ENCODE results near the gene CDH13.

Gene CDH13

GRCh38 chr16:83743720-83744119 is 1117.0 kb downstream of the CDH13 start:
- no peak for DNase-seq

GRCh38 chr16:83744441-83744981 is 1117.7 kb downstream of the CDH13 start:
- DNase-seq, result no peak

GRCh38 chr16:83746611-83747010 is 1119.8 kb downstream of the CDH13 start:
- DNase-seq, result no peak

- DNase-seq, result no peak
Observed at GRCh38 chr16:83747936-83748335, 1121.2 kb downstream of the CDH13 start.

- DNase-seq, result no peak
Observed at GRCh38 chr16:83755391-83755790, 1128.6 kb downstream of the CDH13 start.

GRCh38 chr16:83762141-83762991 is 1135.6 kb downstream of the CDH13 start:
- no peak for DNase-seq

GRCh38 chr16:83762992-83763358 is 1136.2 kb downstream of the CDH13 start:
- DNase-seq, result no peak

- DNase-seq, result no peak
Observed at GRCh38 chr16:83768986-83769385, 1142.2 kb downstream of the CDH13 start.

- DNase-seq, result no peak
Observed at GRCh38 chr16:83769397-83770008, 1142.7 kb downstream of the CDH13 start.

- DNase-seq, result no peak
Observed at GRCh38 chr16:83771306-83771942, 1144.7 kb downstream of the CDH13 start.

GRCh38 chr16:83772806-83773205 is 1146.0 kb downstream of the CDH13 start:
- no peak for DNase-seq

- no peak for DNase-seq
Observed at GRCh38 chr16:83774066-83774465, 1147.3 kb downstream of the CDH13 start.

GRCh38 chr16:83776944-83777343 is 1150.2 kb downstream of the CDH13 start:
- no peak for DNase-seq

GRCh38 chr16:83779886-83780285 is 1153.1 kb downstream of the CDH13 start:
- DNase-seq, result no peak

GRCh38 chr16:83785455-83785854 is 1158.7 kb downstream of the CDH13 start:
- DNase-seq, result no peak

GRCh38 chr16:83789642-83790401 is 1163.1 kb downstream of the CDH13 start:
- no peak for DNase-seq

- no peak for DNase-seq
Observed at GRCh38 chr16:83791916-83792315, 1165.1 kb downstream of the CDH13 start.

GRCh38 chr16:83792391-83792790 is 1165.6 kb downstream of the CDH13 start:
- no peak for DNase-seq

- no peak for DNase-seq
Observed at GRCh38 chr16:83793179-83793578, 1166.4 kb downstream of the CDH13 start.

GRCh38 chr16:83794860-83795554 is 1168.2 kb downstream of the CDH13 start:
- no peak for DNase-seq

GRCh38 chr16:83797013-83797412 is 1170.2 kb downstream of the CDH13 start:
- DNase-seq, result no peak

GRCh38 chr16:83799336-83799735 is 1172.6 kb downstream of the CDH13 start:
- no peak for DNase-seq

Data from stimulated activated CD4-positive, alpha-beta T cell treated with anti-CD3 and anti-CD28 coated beads, Interleukin-2, amount 100 ng/mL, for 24 hours (primary cell).